ENCODE results near the gene AASDHPPT.

AASDHPPT gene

DNA sequence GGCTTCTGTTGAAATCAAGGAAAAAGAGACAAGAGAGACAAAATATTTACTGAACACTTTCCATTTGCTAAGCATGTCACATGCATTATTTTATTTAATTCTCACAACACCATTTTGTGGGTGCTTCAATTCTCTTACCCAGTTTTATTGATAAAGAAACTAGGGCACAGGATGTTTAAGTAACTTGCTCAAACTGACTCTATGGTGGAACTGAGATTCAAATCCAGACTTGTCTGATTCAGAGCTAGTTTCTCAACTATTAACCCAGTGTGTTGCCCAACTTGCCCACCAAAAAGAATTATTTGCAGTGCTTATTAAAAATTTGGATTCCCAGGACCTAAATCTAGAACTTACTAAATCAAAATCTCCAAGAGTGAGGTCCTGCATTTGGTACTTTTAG, 33.9 kb upstream of the AASDHPPT start:
- CTCF ChIA-PET: no interaction called here
- TF ChIP-seq ZNF658 (tag by site-specific recombination; IDR thresholded peaks at IDR 0.05): no peak
- no peak for TF ChIP-seq ZNF157 (tag by site-specific recombination; IDR thresholded peaks at IDR 0.05)
- no peak for TF ChIP-seq ZNF146 (tag by site-specific recombination; IDR thresholded peaks at IDR 0.05)
- Histone ChIP-seq H3K27ac (ENCODE audit: extremely low read depth, low read depth, low read length) (no peak overlapping the region), H3K9me3 (ENCODE audit: control insufficient read depth, insufficient read depth, low read depth, low read length) (no peaks in the 10 kb centered on the region), H3K36me3 (ENCODE audit: control insufficient read depth in 2 of 2, insufficient read depth in 1 of 2, low read length in 2 of 2) (no peaks in the 10 kb centered on the region), H3K4me3 (ENCODE audit: low read depth, low read length) (no peak overlapping the region), H3K4me1 (ENCODE audit: control insufficient read depth, insufficient read depth, low read length) (no peaks in the 10 kb centered on the region)
- POLR2A ChIA-PET: no interaction called here

DNA sequence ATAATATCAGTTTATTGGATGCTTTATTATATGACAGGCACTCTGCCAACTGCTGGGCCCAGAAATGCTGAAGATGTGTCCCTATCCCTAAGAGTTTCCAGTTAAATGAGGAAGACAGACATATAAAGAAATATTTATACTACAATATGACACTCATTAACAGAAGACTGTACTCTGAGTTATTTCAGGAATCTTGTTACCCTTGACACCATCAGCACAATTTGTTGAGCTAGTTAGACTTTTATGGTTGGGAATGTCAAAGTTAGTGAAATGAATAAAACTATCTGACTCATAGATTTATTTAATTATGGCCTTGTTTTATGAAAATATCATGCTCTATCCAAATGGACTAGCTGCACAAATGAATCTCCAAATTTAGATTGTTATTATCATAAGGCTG, 29.8 kb upstream of the AASDHPPT start:
- ChIA-PET CTCF (no interaction called here), POLR2A (no interaction called here)
- Histone ChIP-seq H3K27ac (ENCODE audit: extremely low read depth, low read depth, low read length) (no peak overlapping the region), H3K9me3 (ENCODE audit: control insufficient read depth, insufficient read depth, low read depth, low read length) (no peaks in the 10 kb centered on the region), H3K4me1 (ENCODE audit: control insufficient read depth, insufficient read depth, low read length) (no peaks in the 10 kb centered on the region), H3K36me3 (ENCODE audit: control insufficient read depth in 2 of 2, insufficient read depth in 1 of 2, low read length in 2 of 2) (no peaks in the 10 kb centered on the region), H3K4me3 (ENCODE audit: low read depth, low read length) (no peak overlapping the region)
- TF ChIP-seq ZNF571 (tag by site-specific recombination; IDR thresholded peaks at IDR 0.05) (no peak), ZNF169 (tag by site-specific recombination; IDR thresholded peaks at IDR 0.05) (no peak), ZNF544 (tag by site-specific recombination; IDR thresholded peaks at IDR 0.05) (no peak), ZNF747 (tag by site-specific recombination; IDR thresholded peaks at IDR 0.05) (no peak), ZNF416 (tag by site-specific recombination; IDR thresholded peaks at IDR 0.05) (no peak), ZSCAN16 (tag by site-specific recombination; IDR thresholded peaks at IDR 0.05) (no peak), ZNF658 (tag by site-specific recombination; IDR thresholded peaks at IDR 0.05) (no peak), KLF7 (tag by site-specific recombination; IDR thresholded peaks at IDR 0.05; ENCODE audit: borderline replicate concordance) (no peak)
- TF ChIP-seq, protein P1, sequence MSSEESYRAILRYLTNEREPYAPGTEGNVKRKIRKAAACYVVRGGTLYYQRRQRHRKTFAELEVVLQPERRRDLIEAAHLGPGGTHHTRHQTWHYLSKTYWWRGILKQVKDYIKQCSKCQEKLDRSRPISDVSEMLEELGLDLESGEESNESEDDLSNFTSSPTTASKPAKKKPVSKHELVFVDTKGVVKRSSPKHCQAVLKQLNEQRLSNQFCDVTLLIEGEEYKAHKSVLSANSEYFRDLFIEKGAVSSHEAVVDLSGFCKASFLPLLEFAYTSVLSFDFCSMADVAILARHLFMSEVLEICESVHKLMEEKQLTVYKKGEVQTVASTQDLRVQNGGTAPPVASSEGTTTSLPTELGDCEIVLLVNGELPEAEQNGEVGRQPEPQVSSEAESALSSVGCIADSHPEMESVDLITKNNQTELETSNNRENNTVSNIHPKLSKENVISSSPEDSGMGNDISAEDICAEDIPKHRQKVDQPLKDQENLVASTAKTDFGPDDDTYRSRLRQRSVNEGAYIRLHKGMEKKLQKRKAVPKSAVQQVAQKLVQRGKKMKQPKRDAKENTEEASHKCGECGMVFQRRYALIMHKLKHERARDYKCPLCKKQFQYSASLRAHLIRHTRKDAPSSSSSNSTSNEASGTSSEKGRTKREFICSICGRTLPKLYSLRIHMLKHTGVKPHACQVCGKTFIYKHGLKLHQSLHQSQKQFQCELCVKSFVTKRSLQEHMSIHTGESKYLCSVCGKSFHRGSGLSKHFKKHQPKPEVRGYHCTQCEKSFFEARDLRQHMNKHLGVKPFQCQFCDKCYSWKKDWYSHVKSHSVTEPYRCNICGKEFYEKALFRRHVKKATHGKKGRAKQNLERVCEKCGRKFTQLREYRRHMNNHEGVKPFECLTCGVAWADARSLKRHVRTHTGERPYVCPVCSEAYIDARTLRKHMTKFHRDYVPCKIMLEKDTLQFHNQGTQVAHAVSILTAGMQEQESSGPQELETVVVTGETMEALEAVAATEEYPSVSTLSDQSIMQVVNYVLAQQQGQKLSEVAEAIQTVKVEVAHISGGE (tag by site-specific recombination; conservative IDR thresholded peaks at IDR 0.05; ENCODE audit: low read depth): no peak
- TF ChIP-seq, protein P2, sequence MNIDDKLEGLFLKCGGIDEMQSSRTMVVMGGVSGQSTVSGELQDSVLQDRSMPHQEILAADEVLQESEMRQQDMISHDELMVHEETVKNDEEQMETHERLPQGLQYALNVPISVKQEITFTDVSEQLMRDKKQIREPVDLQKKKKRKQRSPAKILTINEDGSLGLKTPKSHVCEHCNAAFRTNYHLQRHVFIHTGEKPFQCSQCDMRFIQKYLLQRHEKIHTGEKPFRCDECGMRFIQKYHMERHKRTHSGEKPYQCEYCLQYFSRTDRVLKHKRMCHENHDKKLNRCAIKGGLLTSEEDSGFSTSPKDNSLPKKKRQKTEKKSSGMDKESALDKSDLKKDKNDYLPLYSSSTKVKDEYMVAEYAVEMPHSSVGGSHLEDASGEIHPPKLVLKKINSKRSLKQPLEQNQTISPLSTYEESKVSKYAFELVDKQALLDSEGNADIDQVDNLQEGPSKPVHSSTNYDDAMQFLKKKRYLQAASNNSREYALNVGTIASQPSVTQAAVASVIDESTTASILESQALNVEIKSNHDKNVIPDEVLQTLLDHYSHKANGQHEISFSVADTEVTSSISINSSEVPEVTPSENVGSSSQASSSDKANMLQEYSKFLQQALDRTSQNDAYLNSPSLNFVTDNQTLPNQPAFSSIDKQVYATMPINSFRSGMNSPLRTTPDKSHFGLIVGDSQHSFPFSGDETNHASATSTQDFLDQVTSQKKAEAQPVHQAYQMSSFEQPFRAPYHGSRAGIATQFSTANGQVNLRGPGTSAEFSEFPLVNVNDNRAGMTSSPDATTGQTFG (tag by site-specific recombination; IDR thresholded peaks at IDR 0.05; ENCODE audit: borderline replicate concordance): no peak
- TF ChIP-seq, protein P3, sequence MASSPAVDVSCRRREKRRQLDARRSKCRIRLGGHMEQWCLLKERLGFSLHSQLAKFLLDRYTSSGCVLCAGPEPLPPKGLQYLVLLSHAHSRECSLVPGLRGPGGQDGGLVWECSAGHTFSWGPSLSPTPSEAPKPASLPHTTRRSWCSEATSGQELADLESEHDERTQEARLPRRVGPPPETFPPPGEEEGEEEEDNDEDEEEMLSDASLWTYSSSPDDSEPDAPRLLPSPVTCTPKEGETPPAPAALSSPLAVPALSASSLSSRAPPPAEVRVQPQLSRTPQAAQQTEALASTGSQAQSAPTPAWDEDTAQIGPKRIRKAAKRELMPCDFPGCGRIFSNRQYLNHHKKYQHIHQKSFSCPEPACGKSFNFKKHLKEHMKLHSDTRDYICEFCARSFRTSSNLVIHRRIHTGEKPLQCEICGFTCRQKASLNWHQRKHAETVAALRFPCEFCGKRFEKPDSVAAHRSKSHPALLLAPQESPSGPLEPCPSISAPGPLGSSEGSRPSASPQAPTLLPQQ (tag by site-specific recombination; IDR thresholded peaks at IDR 0.05): no peak
- TF ChIP-seq, protein P4, sequence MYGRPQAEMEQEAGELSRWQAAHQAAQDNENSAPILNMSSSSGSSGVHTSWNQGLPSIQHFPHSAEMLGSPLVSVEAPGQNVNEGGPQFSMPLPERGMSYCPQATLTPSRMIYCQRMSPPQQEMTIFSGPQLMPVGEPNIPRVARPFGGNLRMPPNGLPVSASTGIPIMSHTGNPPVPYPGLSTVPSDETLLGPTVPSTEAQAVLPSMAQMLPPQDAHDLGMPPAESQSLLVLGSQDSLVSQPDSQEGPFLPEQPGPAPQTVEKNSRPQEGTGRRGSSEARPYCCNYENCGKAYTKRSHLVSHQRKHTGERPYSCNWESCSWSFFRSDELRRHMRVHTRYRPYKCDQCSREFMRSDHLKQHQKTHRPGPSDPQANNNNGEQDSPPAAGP (tag by site-specific recombination; IDR thresholded peaks at IDR 0.05): no peak
- TF ChIP-seq, protein P5, sequence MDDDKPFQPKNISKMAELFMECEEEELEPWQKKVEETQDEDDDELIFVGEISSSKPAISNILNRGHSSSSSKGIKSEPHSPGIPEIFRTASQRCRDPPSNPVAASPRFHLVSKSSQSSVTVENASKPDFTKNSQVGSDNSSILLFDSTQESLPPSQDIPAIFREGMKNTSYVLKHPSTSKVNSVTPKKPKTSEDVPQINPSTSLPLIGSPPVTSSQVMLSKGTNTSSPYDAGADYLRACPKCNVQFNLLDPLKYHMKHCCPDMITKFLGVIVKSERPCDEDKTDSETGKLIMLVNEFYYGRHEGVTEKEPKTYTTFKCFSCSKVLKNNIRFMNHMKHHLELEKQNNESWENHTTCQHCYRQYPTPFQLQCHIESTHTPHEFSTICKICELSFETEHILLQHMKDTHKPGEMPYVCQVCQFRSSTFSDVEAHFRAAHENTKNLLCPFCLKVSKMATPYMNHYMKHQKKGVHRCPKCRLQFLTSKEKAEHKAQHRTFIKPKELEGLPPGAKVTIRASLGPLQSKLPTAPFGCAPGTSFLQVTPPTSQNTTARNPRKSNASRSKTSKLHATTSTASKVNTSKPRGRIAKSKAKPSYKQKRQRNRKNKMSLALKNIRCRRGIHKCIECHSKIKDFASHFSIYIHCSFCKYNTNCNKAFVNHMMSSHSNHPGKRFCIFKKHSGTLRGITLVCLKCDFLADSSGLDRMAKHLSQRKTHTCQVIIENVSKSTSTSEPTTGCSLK (tag by site-specific recombination; IDR thresholded peaks at IDR 0.05): no peak
